Renal pelvis (tissue), 4 donors: ENCODE measurements around the gene TSEN2. TPM values are rescaled to one million over a fixed set of nuclear protein-coding genes. Genes with fewer than 3 reads are reported as not detected.
"Not testable (repeated sequence)": the region's sequence is repeated elsewhere in the genome, so short reads cannot be mapped to it uniquely, and the experiment has no call there.

ENCODE experiments used
- DNase-seq: peaks from one replicate; pipeline ENCODE4 v3.0.0-alpha.2; 2013
- polyA plus RNA-seq, 3 donors: library from polyadenylated mRNA; unstranded; fragments of 120-200 nt; gene quantifications; one replicate each; pipeline ENCODE4 v1.2.1, GENCODE V29; 2013; ENCODE audit not compliant: insufficient read length in 3 of 3

Gene TSEN2
- polyA plus RNA-seq, 3 donors = 20.7 to 35.3 (median 32.1) TPM

- DNase-seq = no peak
Observed at GRCh38 chr3:12471241-12471640, 13.0 kb upstream of the TSEN2 start.

DNA sequence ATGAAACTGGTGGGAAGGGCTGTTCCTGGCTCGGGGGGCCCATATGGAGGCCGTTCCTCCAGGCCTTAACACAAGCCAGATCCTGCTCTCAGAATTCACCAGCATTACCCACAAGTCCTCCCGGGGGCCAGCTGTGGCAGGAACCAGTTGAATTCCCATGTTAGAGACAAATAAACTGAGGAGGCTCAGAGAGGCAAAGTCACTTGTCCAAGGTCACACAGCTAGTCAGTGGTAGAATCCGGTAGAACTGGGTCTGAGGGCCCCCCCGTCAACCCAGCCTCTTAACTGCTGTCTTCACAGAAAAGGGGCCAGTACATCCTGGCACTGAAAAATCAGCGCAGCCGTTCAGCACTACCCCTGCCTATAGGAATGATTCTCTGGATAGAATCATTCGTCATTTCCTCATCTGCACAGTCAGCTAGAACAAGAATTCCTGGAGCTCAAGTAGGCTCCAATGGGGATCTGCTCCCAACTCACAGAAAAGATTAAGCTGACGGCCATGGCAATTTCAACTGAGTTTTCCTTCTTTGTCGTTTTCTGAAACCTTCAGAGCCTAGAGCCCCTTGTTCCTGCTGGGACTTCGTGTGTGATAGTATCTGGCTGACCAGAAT lies 12.2 kb upstream of the TSEN2 start:
- DNase-seq = no peak

GRCh38 chr3:12472796-12473195 lies 11.5 kb upstream of the TSEN2 start:
- DNase-seq = no peak

- no peak for DNase-seq
Observed at GRCh38 chr3:12473511-12473910, 10.8 kb upstream of the TSEN2 start.

GRCh38 chr3:12476238-12476897 lies 7.9 kb upstream of the TSEN2 start:
- DNase-seq = no peak

- no peak for DNase-seq
Observed at GRCh38 chr3:12477256-12477655, 7.0 kb upstream of the TSEN2 start.

GRCh38 chr3:12478326-12478725 lies 6.0 kb upstream of the TSEN2 start:
- DNase-seq = no peak

DNA sequence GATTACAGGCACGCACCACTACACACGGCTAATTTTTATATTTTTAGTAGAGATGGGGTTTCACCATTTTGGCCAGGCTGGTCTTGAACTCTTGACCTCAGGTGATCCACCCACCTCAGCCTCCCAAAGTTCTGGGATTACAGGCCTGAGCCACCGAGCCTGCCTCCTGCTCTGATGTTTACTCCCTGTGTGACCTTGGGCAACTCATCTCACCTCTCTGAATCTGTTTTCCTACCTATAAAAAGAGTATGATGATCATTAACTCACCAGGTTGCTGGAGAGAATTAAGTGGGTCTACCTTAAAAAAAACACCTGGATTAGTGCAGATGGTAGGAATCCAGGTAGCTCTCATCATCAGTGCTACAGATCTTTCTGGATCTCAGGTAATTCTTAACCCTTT lies 5.1 kb upstream of the TSEN2 start:
- not testable (repeated sequence) for DNase-seq

GRCh38 chr3:12479919-12480427 lies 4.3 kb upstream of the TSEN2 start:
- no peak for DNase-seq

DNA sequence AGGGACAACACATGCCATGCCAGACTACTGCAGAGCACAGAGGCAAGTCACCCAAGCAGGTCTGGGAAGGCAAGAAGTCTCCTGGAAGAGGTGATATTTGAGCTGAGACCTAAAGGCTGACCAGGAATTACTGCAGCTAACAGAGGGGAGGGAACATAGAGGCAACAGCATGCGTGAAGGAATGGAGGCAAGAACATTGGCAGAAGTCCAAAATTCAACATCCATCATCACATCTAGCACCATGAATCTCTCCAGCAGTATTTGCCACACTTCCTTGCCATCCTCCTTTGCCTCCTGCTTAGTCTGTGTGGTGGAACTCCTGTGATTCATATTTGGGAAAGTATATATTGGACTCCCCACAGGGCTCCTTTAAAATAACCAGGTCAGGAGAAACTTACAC lies 870 bp upstream of the TSEN2 start:
- no peak for DNase-seq

- no peak for DNase-seq
Observed at GRCh38 chr3:12483872-12484197, 445 bp upstream of the TSEN2 start.

GRCh38 chr3:12484983-12485327 lies 675 bp downstream of the TSEN2 start:
- DNase-seq = no peak

- DNase-seq = no peak
Observed at GRCh38 chr3:12486001-12486400, 1.7 kb downstream of the TSEN2 start.

- DNase-seq = no peak
Observed at GRCh38 chr3:12486916-12487315, 2.6 kb downstream of the TSEN2 start.

DNA sequence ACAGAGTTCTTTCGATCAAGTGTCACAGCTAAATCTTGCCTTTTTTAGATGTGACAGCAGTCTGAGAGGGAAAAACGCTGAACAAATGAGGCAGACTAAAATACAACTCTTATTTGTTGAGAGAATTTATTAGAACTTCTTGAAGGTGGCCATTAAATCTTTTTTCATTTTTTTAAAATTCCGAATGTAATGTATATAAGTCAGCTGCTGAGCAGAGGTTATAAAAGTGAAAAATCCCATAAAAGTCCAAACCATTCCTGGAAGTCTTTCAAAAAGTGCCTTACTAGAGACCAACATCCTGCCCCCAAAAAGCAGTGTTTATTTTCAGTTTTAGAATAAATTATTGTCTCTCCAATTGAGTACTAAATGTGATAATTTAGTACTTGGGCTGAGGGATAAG lies 3.1 kb downstream of the TSEN2 start:
- DNase-seq = no peak

GRCh38 chr3:12487786-12488185 lies 3.5 kb downstream of the TSEN2 start:
- DNase-seq = no peak

- no peak for DNase-seq
Observed at GRCh38 chr3:12489368-12489767, 5.1 kb downstream of the TSEN2 start.

- DNase-seq = no peak
Observed at GRCh38 chr3:12489832-12490231, 5.6 kb downstream of the TSEN2 start.

GRCh38 chr3:12490547-12490946 lies 6.3 kb downstream of the TSEN2 start:
- no peak for DNase-seq

DNA sequence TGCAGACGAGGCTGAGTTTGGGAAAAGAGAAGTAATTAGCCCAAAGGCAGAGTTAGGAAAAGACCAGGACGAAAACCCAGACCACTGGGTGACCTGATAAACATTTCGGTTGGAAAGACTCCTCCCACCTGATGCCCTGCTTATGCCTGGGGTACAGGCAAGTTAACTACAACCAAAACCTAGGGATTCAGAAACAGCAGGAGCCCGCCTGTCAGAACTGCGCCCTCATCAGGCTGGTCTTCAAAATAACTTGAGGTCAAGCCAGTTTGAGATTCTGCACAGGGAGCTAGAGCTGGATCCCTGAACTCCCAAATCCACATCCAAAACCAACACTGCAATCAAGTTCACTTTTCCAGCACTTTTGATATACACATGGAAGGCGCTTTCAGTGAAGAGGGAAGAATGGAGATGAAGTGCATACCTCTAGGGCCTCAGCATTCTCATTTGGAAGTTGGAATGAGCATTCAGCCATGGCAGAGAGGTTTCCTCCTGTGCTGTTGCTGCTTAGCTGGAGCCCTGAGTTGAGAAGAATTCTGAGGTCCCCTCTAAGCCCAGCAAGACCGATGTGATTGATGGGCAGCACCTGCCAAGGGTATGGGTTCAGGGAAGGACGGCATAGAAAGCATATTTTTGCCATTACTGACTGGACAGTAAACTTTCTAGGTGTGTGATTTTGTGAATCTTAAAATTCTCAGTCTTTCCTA lies 11.6 kb downstream of the TSEN2 start:
- no peak for DNase-seq

GRCh38 chr3:12496453-12496761 lies 12.1 kb downstream of the TSEN2 start:
- no peak for DNase-seq

DNA sequence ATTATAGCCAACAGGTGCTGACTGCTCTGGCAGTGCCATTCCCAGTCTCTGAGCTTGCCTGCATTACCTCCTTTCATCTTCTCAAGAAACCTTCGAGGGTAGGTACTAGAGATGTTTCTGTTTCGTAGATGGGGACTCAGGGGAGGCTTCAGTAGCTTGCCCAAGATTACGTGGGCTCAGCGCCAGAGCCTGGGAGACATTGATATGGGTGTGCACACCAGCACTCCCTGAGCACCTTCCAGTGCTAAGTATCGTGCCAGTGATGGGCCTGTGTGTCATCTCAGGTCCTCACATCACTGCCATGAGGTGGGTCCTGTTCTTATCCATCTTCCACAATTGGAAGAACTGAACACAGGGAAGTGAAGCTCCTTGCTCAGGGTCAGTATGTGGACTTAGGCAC lies 15.2 kb downstream of the TSEN2 start:
- no peak for DNase-seq

- no peak for DNase-seq
Observed at GRCh38 chr3:12501360-12502020, 17.2 kb downstream of the TSEN2 start.
